ENCODE results near the gene SIRT1.
A peak's percentile ranks its signal among the peaks of the same experiment; 100 is the strongest.

The SIRT1 gene

DNA sequence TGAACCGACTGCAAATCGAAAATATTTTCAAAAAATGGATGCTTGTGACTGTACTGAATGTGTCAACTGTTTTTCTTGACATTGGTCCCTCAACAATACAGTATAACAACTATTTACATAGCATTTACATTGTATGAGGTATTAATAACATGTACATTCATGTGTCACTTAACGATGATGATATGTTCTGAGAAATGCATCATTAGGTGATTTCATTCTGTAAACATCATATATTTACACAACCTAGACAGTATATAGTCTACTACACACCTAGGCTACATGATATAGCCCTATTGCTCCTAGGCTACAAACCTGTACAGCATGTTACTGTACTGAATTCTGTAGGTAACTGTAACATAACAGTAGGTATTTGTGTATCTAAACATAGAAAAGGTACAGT lies 39.7 kb downstream of the SIRT1 start:
- Histone ChIP-seq H3K4me1 (ENCODE audit: control insufficient read depth, insufficient read depth, low read length) (no peaks in the 10 kb centered on the region), H3K9me3 (ENCODE audit: control insufficient read depth, insufficient read depth, low read depth, low read length) (no peaks in the 10 kb centered on the region), H3K4me3 (ENCODE audit: low read depth, low read length) (no peak overlapping the region), H3K36me3 (ENCODE audit: control insufficient read depth, insufficient read depth, low read length) (peaks cover 26% of the 10 kb centered on the region), H3K27ac (ENCODE audit: low read depth, low read length) (no peak overlapping the region), H3K9ac (ENCODE audit: low read length) (no peak overlapping the region), H3K27me3 (ENCODE audit: control insufficient read depth, insufficient read depth, low read length) (no peaks in the 10 kb centered on the region)

GRCh38 chr10:67925449-67926005 lies 41.1 kb downstream of the SIRT1 start:
- Histone ChIP-seq H3K27me3 (ENCODE audit: control insufficient read depth, insufficient read depth, low read length) (no peaks in the 10 kb centered on the region), H3K9ac (ENCODE audit: low read length) (no peak overlapping the region), H3K9me3 (ENCODE audit: control insufficient read depth, insufficient read depth, low read depth, low read length) (no peaks in the 10 kb centered on the region), H3K27ac (ENCODE audit: low read depth, low read length) (no peak overlapping the region), H3K4me3 (ENCODE audit: low read depth, low read length) (no peak overlapping the region), H3K36me3 (ENCODE audit: control insufficient read depth, insufficient read depth, low read length) (peaks cover 31% of the 10 kb centered on the region), H3K4me1 (ENCODE audit: control insufficient read depth, insufficient read depth, low read length) (no peaks in the 10 kb centered on the region)

- H3K9ac ChIP-seq (ENCODE audit: low read length), result no peak overlapping the region
- no peaks in the 10 kb centered on the region for H3K4me1 ChIP-seq (ENCODE audit: control insufficient read depth, insufficient read depth, low read length)
- peaks cover 35% of the 10 kb centered on the region for H3K36me3 ChIP-seq (ENCODE audit: control insufficient read depth, insufficient read depth, low read length)
- no peaks in the 10 kb centered on the region for H3K9me3 ChIP-seq (ENCODE audit: control insufficient read depth, insufficient read depth, low read depth, low read length)
- H3K27me3 ChIP-seq (ENCODE audit: control insufficient read depth, insufficient read depth, low read length), result no peaks in the 10 kb centered on the region
- no peak overlapping the region for H3K4me3 ChIP-seq (ENCODE audit: low read depth, low read length)
- H3K27ac ChIP-seq (ENCODE audit: low read depth, low read length), result no peak overlapping the region
These were observed 42.5 kb downstream of the SIRT1 start for GRCh38 chr10:67926951-67927350.

DNA sequence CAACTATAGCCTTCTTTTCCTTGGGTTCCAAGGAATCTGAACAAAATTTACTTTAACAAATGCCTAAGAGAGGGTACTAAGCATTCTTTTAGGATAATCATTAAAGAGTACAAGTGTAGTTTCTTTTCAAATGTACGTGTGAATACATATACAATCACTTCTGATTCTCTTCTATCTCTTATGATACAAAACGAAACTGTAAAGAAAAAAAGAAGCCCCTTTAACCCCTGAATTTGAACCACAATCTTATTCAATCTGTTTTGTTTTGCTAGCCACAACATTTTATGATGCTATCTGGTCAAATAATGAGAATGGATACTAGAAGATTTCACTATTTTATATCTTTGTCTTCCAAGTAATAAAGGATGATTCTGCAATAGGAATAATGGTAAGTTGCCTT lies 48.7 kb downstream of the SIRT1 start:
- H3K4me1 ChIP-seq (ENCODE audit: control insufficient read depth, insufficient read depth, low read length), result peaks cover 13% of the 10 kb centered on the region
- H3K9me3 ChIP-seq (ENCODE audit: control insufficient read depth, insufficient read depth, low read depth, low read length), result no peaks in the 10 kb centered on the region
- no peak overlapping the region for H3K4me3 ChIP-seq (ENCODE audit: low read depth, low read length)
- H3K36me3 ChIP-seq (ENCODE audit: control insufficient read depth, insufficient read depth, low read length), result peaks cover 35% of the 10 kb centered on the region
- H3K27ac ChIP-seq (ENCODE audit: low read depth, low read length), result no peak overlapping the region
- no peak overlapping the region for H3K9ac ChIP-seq (ENCODE audit: low read length)
- no peaks in the 10 kb centered on the region for H3K27me3 ChIP-seq (ENCODE audit: control insufficient read depth, insufficient read depth, low read length)

GRCh38 chr10:67934336-67934735 lies 49.9 kb downstream of the SIRT1 start:
- no peak overlapping the region for H3K27ac ChIP-seq (ENCODE audit: low read depth, low read length)
- peaks cover 40% of the 10 kb centered on the region for H3K36me3 ChIP-seq (ENCODE audit: control insufficient read depth, insufficient read depth, low read length)

GRCh38 chr10:67935223-67935622 lies 50.8 kb downstream of the SIRT1 start:
- Histone ChIP-seq H3K4me3 (ENCODE audit: low read depth, low read length) (no peak overlapping the region), H3K27ac (ENCODE audit: low read depth, low read length) (peak overlapping the region; percentile 79)

More at GRCh38 chr10:67934336-67934735, 49.9 kb downstream of the SIRT1 start:
- Histone ChIP-seq H3K9ac (ENCODE audit: low read length) (no peak overlapping the region), H3K9me3 (ENCODE audit: control insufficient read depth, insufficient read depth, low read depth, low read length) (no peaks in the 10 kb centered on the region), H3K4me1 (ENCODE audit: control insufficient read depth, insufficient read depth, low read length) (peaks cover 13% of the 10 kb centered on the region), H3K27me3 (ENCODE audit: control insufficient read depth, insufficient read depth, low read length) (no peaks in the 10 kb centered on the region), H3K4me3 (ENCODE audit: low read depth, low read length) (no peak overlapping the region)

DNA sequence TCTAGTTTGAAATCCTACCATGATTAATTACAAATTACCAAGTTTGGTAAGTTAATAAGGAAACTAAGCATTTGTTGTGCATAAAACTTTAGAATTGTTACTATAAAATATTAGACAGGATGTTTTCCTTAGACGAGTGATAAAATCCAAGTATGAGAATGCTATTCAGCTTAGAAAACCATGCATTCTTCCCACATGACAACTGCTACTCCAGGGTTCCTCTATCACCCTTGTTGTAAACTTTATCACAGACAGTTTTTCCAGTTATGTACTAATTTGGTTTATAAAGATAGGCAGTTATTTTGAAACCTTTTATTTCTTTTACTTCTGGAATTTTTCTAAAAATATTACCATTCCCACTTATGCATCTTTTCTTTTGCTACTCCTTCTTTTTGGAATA lies 52.0 kb downstream of the SIRT1 start:
- H3K9me3 ChIP-seq (ENCODE audit: control insufficient read depth, insufficient read depth, low read depth, low read length), result no peaks in the 10 kb centered on the region
- H3K27ac ChIP-seq (ENCODE audit: low read depth, low read length), result no peak overlapping the region
- H3K4me1 ChIP-seq (ENCODE audit: control insufficient read depth, insufficient read depth, low read length), result peaks cover 13% of the 10 kb centered on the region
- H3K9ac ChIP-seq (ENCODE audit: low read length), result no peak overlapping the region
- H3K4me3 ChIP-seq (ENCODE audit: low read depth, low read length), result no peak overlapping the region
- peaks cover 35% of the 10 kb centered on the region for H3K36me3 ChIP-seq (ENCODE audit: control insufficient read depth, insufficient read depth, low read length)
- no peaks in the 10 kb centered on the region for H3K27me3 ChIP-seq (ENCODE audit: control insufficient read depth, insufficient read depth, low read length)

More at GRCh38 chr10:67935223-67935622, 50.8 kb downstream of the SIRT1 start:
- Histone ChIP-seq H3K27me3 (ENCODE audit: control insufficient read depth, insufficient read depth, low read length) (no peaks in the 10 kb centered on the region), H3K9me3 (ENCODE audit: control insufficient read depth, insufficient read depth, low read depth, low read length) (no peaks in the 10 kb centered on the region), H3K9ac (ENCODE audit: low read length) (peak overlapping the region; percentile 34), H3K36me3 (ENCODE audit: control insufficient read depth, insufficient read depth, low read length) (peaks cover 39% of the 10 kb centered on the region), H3K4me1 (ENCODE audit: control insufficient read depth, insufficient read depth, low read length) (peaks cover 13% of the 10 kb centered on the region)

DNA sequence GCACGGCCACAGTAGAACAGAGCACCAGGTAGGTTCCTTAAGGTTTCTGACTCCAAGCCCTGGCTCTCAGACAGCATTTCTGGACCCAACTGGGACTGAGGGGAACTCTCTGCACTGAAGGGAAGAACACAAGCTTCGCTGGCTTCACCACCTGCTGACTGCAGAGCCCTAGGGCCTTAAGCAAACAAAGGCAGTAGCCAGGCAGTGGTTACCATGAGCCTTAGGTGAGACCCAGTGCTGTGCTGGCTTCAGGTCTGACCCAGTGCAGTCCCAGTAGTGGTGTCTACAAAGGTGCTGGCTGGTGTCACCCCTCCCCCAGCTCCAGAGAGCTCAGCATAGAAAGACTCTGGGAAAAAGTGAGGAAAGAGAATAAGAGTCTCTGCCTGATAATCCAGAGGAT lies 59.5 kb downstream of the SIRT1 start:
- Histone ChIP-seq H3K4me1 (ENCODE audit: control insufficient read depth, insufficient read depth, low read length) (peaks cover 13% of the 10 kb centered on the region), H3K36me3 (ENCODE audit: control insufficient read depth, insufficient read depth, low read length) (peaks cover 31% of the 10 kb centered on the region), H3K4me3 (ENCODE audit: low read depth, low read length) (no peak overlapping the region)

DNA sequence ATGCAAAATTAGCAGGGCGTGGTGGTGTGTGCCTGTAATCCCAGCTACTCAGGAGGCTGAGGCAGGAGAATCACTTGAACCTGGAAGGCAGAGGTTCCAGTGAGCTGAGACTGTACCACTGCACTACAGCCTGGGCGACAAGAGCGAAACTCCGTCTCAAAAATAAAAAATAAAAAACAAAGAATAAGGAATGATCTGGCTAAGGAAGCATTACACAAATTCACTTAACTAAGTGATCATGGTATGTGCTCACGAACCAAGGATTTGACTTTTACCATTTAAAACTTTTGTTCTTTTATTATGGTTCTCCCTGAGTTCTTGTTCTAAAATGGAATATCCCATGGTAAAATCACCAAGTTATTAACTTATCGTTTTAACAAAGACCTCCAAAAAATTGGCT lies 71.2 kb downstream of the SIRT1 start:
- Histone ChIP-seq H3K9ac (ENCODE audit: low read length) (no peak overlapping the region), H3K9me3 (ENCODE audit: control insufficient read depth, insufficient read depth, low read depth, low read length) (no peaks in the 10 kb centered on the region), H3K27me3 (ENCODE audit: control insufficient read depth, insufficient read depth, low read length) (no peaks in the 10 kb centered on the region), H3K27ac (ENCODE audit: low read depth, low read length) (no peak overlapping the region), H3K4me1 (ENCODE audit: control insufficient read depth, insufficient read depth, low read length) (no peaks in the 10 kb centered on the region), H3K4me3 (ENCODE audit: low read depth, low read length) (no peak overlapping the region), H3K36me3 (ENCODE audit: control insufficient read depth, insufficient read depth, low read length) (peaks cover 17% of the 10 kb centered on the region; the same call in 1 of the 2 replicates)

More for the DNA sequence above, 59.5 kb downstream of the SIRT1 start:
- Histone ChIP-seq H3K27me3 (ENCODE audit: control insufficient read depth, insufficient read depth, low read length) (no peaks in the 10 kb centered on the region), H3K9me3 (ENCODE audit: control insufficient read depth, insufficient read depth, low read depth, low read length) (peaks cover 4% of the 10 kb centered on the region; the same call in 1 of the 2 replicates), H3K9ac (ENCODE audit: low read length) (no peak overlapping the region), H3K27ac (ENCODE audit: low read depth, low read length) (no peak overlapping the region)

DNA sequence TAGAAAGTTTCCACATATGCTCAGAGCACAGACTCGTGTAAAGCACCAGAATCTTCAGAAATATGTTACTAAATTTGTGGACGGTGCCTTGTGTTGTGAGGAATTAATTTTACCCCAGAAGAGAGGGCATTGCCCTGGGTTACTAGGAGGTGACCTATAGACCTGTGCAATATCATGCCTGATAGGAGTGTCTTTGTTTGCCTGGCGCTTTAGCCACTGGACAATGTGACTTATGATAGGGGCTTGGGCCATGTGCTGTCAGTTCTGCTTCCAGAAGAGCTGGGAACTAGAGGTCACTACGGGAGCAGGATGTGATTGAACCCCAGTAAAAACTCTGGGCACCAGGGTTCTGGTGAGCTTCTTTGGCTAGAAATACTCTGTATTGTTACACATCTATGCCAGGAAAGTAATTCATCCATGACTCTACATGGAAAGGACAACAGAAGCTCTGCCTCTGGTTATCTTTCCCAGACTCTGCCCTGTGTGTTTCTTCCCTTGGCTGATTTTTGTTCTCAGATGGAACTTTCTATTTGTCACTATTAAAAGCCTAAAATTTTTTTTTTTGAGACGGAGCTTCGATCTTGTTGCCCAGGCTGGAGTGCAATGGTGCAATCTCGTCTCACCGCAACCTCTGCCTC lies 75.5 kb downstream of the SIRT1 start:
- no peaks in the 10 kb centered on the region for H3K4me1 ChIP-seq (ENCODE audit: control insufficient read depth, insufficient read depth, low read length)
- H3K36me3 ChIP-seq (ENCODE audit: control insufficient read depth, insufficient read depth, low read length), result peaks cover 7% of the 10 kb centered on the region; the same call in 1 of the 2 replicates
- H3K27me3 ChIP-seq (ENCODE audit: control insufficient read depth, insufficient read depth, low read length), result no peaks in the 10 kb centered on the region
- no peak overlapping the region for H3K9ac ChIP-seq (ENCODE audit: low read length)
- no peak overlapping the region for H3K4me3 ChIP-seq (ENCODE audit: low read depth, low read length)
- no peaks in the 10 kb centered on the region for H3K9me3 ChIP-seq (ENCODE audit: control insufficient read depth, insufficient read depth, low read depth, low read length)
- no peak overlapping the region for H3K27ac ChIP-seq (ENCODE audit: low read depth, low read length)

DNA sequence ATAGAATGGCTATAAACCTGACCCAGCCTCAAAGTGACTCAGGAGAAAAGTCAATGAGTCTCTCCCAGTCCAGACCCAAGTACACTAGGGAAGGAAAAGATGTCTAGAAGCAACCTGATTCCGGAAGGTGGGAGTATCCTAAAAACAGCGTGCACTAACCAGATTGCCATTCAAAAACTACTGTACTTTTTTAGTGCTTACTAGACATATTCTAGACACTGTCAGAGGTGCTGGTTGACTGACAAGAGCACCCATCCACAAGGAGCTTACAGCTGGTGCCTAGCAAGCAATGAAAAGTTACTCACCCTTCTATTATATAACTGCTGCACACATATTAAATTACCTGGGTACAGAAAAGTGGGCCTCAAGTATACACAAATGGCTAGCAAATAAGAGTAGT lies 81.0 kb downstream of the SIRT1 start:
- Histone ChIP-seq H3K4me3 (ENCODE audit: low read depth, low read length) (no peak overlapping the region), H3K9ac (ENCODE audit: low read length) (no peak overlapping the region), H3K27me3 (ENCODE audit: control insufficient read depth, insufficient read depth, low read length) (no peaks in the 10 kb centered on the region), H3K36me3 (ENCODE audit: control insufficient read depth, insufficient read depth, low read length) (peaks cover 28% of the 10 kb centered on the region), H3K27ac (ENCODE audit: low read depth, low read length) (no peak overlapping the region), H3K9me3 (ENCODE audit: control insufficient read depth, insufficient read depth, low read depth, low read length) (no peaks in the 10 kb centered on the region), H3K4me1 (ENCODE audit: control insufficient read depth, insufficient read depth, low read length) (no peaks in the 10 kb centered on the region)
